B cell (primary cell): ENCODE data around the gene NFIC.

Source experiments
- CTCF ChIP-seq: fragments of 200-600 bp; IDR thresholded peaks from one replicate; pipeline ENCODE4 v1.8.0; 2022; ENCODE audit warnings: antibody characterized with exemption, mild to moderate bottlenecking
- EZH2 ChIP-seq: IDR thresholded peaks from 2 replicates; pipeline ENCODE4 v1.6.1; 2012; ENCODE audit warnings: borderline replicate concordance, low read depth, mild to moderate bottlenecking, moderate library complexity, low read length; ENCODE audit not compliant: insufficient read depth, poor library complexity, severe bottlenecking

GRCh38 chr19:3457528-3458228, 91.3 kb downstream of the NFIC start:
- TF ChIP-seq CTCF (no peak), EZH2 (no peak)
